ENCODE results near the gene ZNF628. TPM values are rescaled to one million over a fixed set of nuclear protein-coding genes. Genes with fewer than 3 reads are reported as not detected.

The ZNF628 gene
- total and polyA plus RNA-seq, 2 of the 4 experiments (the other 2 are of a cell fraction), result 0.18 to 1.9 TPM

GRCh38 chr19:55482156-55482961, 5.9 kb downstream of the ZNF628 start:
- Histone ChIP-seq H2AFZ (replicated peaks; ENCODE audit: low read length, poor library complexity) (no peak overlapping the region), H3K4me3 (ENCODE audit: insufficient read depth, low read depth, low read length) (no peak overlapping the region), H3K27ac (ENCODE audit: insufficient read depth, low read length) (no peak overlapping the region), H4K5ac (ENCODE audit: low read depth, low read length) (no peak overlapping the region), H2AK5ac (ENCODE audit: low read depth, low read length) (no peak overlapping the region), H3K18ac (ENCODE audit: low read depth, low read length) (no peak overlapping the region), H3K36me3 (ENCODE audit: control insufficient read depth, insufficient read depth, low read length) (peaks cover 12% of the 10 kb centered on the region; the same call in 1 of the 2 replicates), H3K9me3 (ENCODE audit: control insufficient read depth, insufficient read depth, low read length) (no peaks in the 10 kb centered on the region), H3K14ac (replicated peaks; ENCODE audit: low read depth, low read length) (no peak overlapping the region), H3K4me1 (ENCODE audit: control insufficient read depth, insufficient read depth, low read length) (peaks cover 23% of the 10 kb centered on the region), H2BK120ac (ENCODE audit: low read depth, low read length) (no peak overlapping the region), H3K79me1 (ENCODE audit: low read depth in 1 of 2, low read length in 2 of 2) (peaks cover 19 to 53% of the 10 kb centered on the region in 2 experiments), H2BK5ac (ENCODE audit: low read depth, low read length, poor library complexity, severe bottlenecking) (no peak overlapping the region), H4K8ac (ENCODE audit: low read depth in 2 of 2, low read length in 2 of 2) (no peak overlapping the region), H3K9me1 (ENCODE audit: insufficient read depth, low read length) (peaks cover 14% of the 10 kb centered on the region), H4K20me1 (ENCODE audit: insufficient read depth, low read length) (peaks cover 3% of the 10 kb centered on the region; the same call in 1 of the 2 replicates), H2BK20ac (ENCODE audit: low read depth, low read length) (no peak overlapping the region), H3K4ac (ENCODE audit: low read depth, low read length) (no peak overlapping the region), H4K91ac (ENCODE audit: insufficient read depth, low read depth, low read length) (no peak overlapping the region), H3K4me2 (ENCODE audit: low read depth, low read length) (no peak overlapping the region), H3K9ac (ENCODE audit: low read depth, low read length) (no peak overlapping the region), H2BK15ac (ENCODE audit: low read depth, low read length) (no peak overlapping the region), H3K23ac (ENCODE audit: low read depth, low read length) (no peak overlapping the region), H2AK9ac (replicated peaks; ENCODE audit: low read depth, low read length, poor library complexity) (no peak overlapping the region), H3K27me3 (ENCODE audit: control insufficient read depth, insufficient read depth, low read length) (no peaks in the 10 kb centered on the region), H3K56ac (ENCODE audit: extremely low read depth, insufficient read depth, low read length) (no peak overlapping the region)
- dilution Hi-C loops (cut with HindIII; ENCODE audit: low sequenced_read_pairs, unreplicated experiment) (no loop called here), intact Hi-C loops (cut with micrococcal nuclease) (no loop called here), in situ Hi-C loops (cut with MboI; ENCODE audit: low sequenced_read_pairs) (loop anchor here (25.0 kb wide), 1 partner anchor 1020 kb away; the partner anchor contains the start of genes CDC42EP5 and LENG9)
- no TSS peak for BruUV-seq (replicated peaks)
- no peak for DNase-seq
- CTCF ChIA-PET, result no interaction called here
- POLR2A ChIA-PET (ENCODE audit: unreplicated experiment), result no interaction called here
- ATAC-seq (ENCODE audit: low read depth), result no peak
- WGBS, 2 experiments (ENCODE audit: extremely low coverage in 2 of 2, insufficient read length in 1 of 2), result 86% methylated on average over 33 of the region's 83 CpGs; no CpG with 5 or more reads in 1 of the 2 experiments
- TF ChIP-seq CTCF (conservative IDR thresholded peaks at IDR 0.05; ENCODE audit: low read depth, low read length) (no peak), MAZ (IDR thresholded peaks at IDR 0.05; ENCODE audit: borderline replicate concordance, low read depth, low read length) (no peak), POLR2A (IDR thresholded peaks at IDR 0.05; ENCODE audit: low read depth, low read length) (no peak), CHD1 (IDR thresholded peaks at IDR 0.05; ENCODE audit: low read depth, low read length) (no peak), SMC3 (IDR thresholded peaks at IDR 0.05; ENCODE audit: low read depth, low read length) (no peak), RCOR1 (IDR thresholded peaks at IDR 0.05; ENCODE audit: insufficient replicate concordance, low read length) (no peak), RAD21 (IDR thresholded peaks at IDR 0.05; ENCODE audit: low read length) (no peak), USF2 (IDR thresholded peaks at IDR 0.05; ENCODE audit: low read depth, low read length) (no peak)
